Measurements from ENCODE around the gene MGMT. TPM values are rescaled to one million over a fixed set of nuclear protein-coding genes. Genes with fewer than 3 reads are reported as not detected.

MGMT gene
- total and polyA plus RNA-seq, 2 donors from 2014 or later, result 25.9 to 70.0 TPM

DNA sequence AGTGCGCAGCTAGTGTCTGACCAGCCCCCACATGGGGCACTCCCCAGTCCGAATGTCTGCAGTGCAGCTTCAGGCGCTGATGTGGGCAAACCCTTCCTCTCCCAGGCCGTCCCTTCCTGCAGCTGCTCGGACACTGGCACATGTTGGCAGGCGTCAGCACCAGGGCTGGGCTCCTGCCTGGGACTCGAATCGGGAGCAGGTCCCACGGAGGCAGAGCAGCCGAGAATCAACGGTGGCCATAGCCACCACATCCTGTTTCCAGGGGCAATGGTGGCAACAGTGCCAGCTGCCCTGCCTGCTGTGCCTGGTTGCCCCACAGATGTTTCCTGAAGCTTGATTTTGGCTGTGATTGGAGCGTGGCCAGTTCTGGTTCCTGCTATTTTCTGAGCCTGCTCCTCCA lies 65.8 kb downstream of the MGMT start:
- Histone ChIP-seq H3K27ac (ENCODE audit: low read depth in 2 of 2, low read length in 2 of 2) (no peak overlapping the region), H3K9ac (ENCODE audit: low read length in 3 of 3) (no peak overlapping the region), H3K36me3 (ENCODE audit: control insufficient read depth in 2 of 3, insufficient read depth in 3 of 3, low read length in 3 of 3) (peaks cover 0 to 3% (median 3%) of the 10 kb centered on the region in 3 donors), H3K4me1 (ENCODE audit: control insufficient read depth in 2 of 3, insufficient read depth in 2 of 3, low read depth in 1 of 3, low read length in 3 of 3) (peaks cover 0 to 26% (median 19%) of the 10 kb centered on the region in 3 donors), H3K9me3 (ENCODE audit: control insufficient read depth in 2 of 3, insufficient read depth in 1 of 3, low read length in 3 of 3) (no peaks in the 10 kb centered on the region), H3K27me3 (ENCODE audit: control insufficient read depth, insufficient read depth, low read length) (no peaks in the 10 kb centered on the region), H3K4me3 (ENCODE audit: low read length in 3 of 3) (no peak overlapping the region)
- intact Hi-C loops (cut with DNase I), result no loop called here
- DNase-seq (no peak), FAIRE-seq (no peak)
- TF ChIP-seq, protein P1, sequence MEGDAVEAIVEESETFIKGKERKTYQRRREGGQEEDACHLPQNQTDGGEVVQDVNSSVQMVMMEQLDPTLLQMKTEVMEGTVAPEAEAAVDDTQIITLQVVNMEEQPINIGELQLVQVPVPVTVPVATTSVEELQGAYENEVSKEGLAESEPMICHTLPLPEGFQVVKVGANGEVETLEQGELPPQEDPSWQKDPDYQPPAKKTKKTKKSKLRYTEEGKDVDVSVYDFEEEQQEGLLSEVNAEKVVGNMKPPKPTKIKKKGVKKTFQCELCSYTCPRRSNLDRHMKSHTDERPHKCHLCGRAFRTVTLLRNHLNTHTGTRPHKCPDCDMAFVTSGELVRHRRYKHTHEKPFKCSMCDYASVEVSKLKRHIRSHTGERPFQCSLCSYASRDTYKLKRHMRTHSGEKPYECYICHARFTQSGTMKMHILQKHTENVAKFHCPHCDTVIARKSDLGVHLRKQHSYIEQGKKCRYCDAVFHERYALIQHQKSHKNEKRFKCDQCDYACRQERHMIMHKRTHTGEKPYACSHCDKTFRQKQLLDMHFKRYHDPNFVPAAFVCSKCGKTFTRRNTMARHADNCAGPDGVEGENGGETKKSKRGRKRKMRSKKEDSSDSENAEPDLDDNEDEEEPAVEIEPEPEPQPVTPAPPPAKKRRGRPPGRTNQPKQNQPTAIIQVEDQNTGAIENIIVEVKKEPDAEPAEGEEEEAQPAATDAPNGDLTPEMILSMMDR (IDR thresholded peaks at IDR 0.05; ENCODE audit: borderline replicate concordance, extremely low read depth, insufficient read depth), result no peak

DNA sequence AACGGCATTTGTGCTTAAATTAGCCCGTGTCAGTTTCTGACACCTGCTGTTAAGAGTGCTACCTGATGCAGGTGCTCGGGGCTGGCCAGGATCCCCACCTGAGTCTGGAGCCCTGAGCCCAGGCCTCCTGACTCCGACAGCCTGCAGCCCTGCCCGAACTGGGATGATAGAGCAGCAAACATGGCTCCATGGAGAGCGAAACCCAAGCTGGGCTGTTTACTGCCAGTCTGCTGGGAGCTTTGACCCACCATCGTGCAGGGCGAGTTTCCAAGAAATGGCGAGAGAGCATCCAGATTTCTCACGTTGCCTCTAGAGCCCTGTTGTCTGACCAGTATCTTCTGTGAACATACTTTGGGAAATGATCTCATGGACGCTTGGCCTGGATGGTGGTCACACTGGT lies 66.2 kb downstream of the MGMT start:
- H3K36me3 ChIP-seq (ENCODE audit: control insufficient read depth in 2 of 3, insufficient read depth in 3 of 3, low read length in 3 of 3), result peaks cover 0 to 3% (median 3%) of the 10 kb centered on the region in 3 donors
- H3K27ac ChIP-seq (ENCODE audit: low read depth in 2 of 2, low read length in 2 of 2), result no peak overlapping the region
- TF ChIP-seq, protein P1 (IDR thresholded peaks at IDR 0.05; ENCODE audit: borderline replicate concordance, extremely low read depth, insufficient read depth), result no peak
- H3K9me3 ChIP-seq (ENCODE audit: control insufficient read depth in 2 of 3, insufficient read depth in 1 of 3, low read length in 3 of 3), result no peaks in the 10 kb centered on the region
- FAIRE-seq (no peak), DNase-seq (no peak)
- peaks cover 0 to 26% (median 19%) of the 10 kb centered on the region in 3 donors for H3K4me1 ChIP-seq (ENCODE audit: control insufficient read depth in 2 of 3, insufficient read depth in 2 of 3, low read depth in 1 of 3, low read length in 3 of 3)
- no peaks in the 10 kb centered on the region for H3K27me3 ChIP-seq (ENCODE audit: control insufficient read depth, insufficient read depth, low read length)
- intact Hi-C loops (cut with DNase I), result no loop called here
- H3K9ac ChIP-seq (ENCODE audit: low read length in 3 of 3), result no peak overlapping the region
- no peak overlapping the region for H3K4me3 ChIP-seq (ENCODE audit: low read length in 3 of 3)

DNA sequence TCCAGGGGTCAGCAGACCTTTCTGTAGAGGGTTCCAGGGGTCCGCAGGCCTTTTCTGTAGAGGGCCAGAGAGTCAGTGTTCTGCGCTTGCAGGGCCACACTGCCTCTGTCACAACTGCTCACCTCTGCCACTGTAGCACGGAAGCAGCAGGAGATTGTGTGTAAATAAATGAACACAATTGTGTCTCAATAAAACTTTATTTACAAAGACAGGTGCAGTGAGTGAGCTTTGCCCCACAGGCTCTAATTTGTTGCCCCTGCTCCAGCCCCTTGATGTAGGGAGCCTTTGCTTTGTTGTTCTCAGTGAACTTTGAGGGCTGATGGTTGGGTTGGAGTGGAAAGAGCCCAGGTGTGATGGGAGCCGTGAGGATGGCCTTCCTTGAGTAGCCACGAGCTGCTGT lies 67.8 kb downstream of the MGMT start:
- TF ChIP-seq, protein P1 (IDR thresholded peaks at IDR 0.05; ENCODE audit: borderline replicate concordance, extremely low read depth, insufficient read depth), result no peak
- Histone ChIP-seq H3K36me3 (ENCODE audit: control insufficient read depth in 2 of 3, insufficient read depth in 3 of 3, low read length in 3 of 3) (peaks cover 0 to 3% (median 3%) of the 10 kb centered on the region in 3 donors), H3K27ac (ENCODE audit: low read depth in 2 of 2, low read length in 2 of 2) (no peak overlapping the region), H3K4me3 (ENCODE audit: low read length in 3 of 3) (no peak overlapping the region), H3K4me1 (ENCODE audit: control insufficient read depth in 2 of 3, insufficient read depth in 2 of 3, low read depth in 1 of 3, low read length in 3 of 3) (peaks cover 0 to 26% (median 19%) of the 10 kb centered on the region in 3 donors), H3K9me3 (ENCODE audit: control insufficient read depth in 2 of 3, insufficient read depth in 1 of 3, low read length in 3 of 3) (no peaks in the 10 kb centered on the region), H3K9ac (ENCODE audit: low read length in 3 of 3) (no peak overlapping the region), H3K27me3 (ENCODE audit: control insufficient read depth, insufficient read depth, low read length) (no peaks in the 10 kb centered on the region)
- intact Hi-C loops (cut with DNase I), result no loop called here
- FAIRE-seq (no peak), DNase-seq (no peak)

DNA sequence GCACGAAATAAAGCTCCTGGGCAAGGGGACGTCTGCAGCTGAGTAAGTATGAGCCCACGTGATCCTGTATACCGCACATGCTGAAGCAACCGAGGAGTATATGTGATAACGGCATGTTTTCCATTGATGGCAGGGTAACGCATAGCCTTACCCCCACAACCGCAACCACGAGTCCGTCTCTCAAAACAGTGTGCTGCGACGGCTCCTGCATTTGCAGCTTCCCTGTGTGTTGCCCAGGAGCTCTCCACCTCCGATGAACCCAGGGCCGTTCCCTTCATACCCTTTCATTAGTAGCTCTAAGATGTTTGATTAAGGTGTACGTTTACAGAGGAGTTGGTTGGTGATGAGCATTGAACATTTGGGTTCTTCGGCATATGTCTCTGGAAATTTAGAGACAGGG lies 69.3 kb downstream of the MGMT start:
- Histone ChIP-seq H3K27ac (ENCODE audit: low read depth in 2 of 2, low read length in 2 of 2) (no peak overlapping the region), H3K4me1 (ENCODE audit: control insufficient read depth in 2 of 3, insufficient read depth in 2 of 3, low read depth in 1 of 3, low read length in 3 of 3) (peaks cover under 1 to 17% (median 11%) of the 10 kb centered on the region in 3 donors), H3K36me3 (ENCODE audit: control insufficient read depth in 2 of 3, insufficient read depth in 3 of 3, low read length in 3 of 3) (peaks cover 0 to 3% (median 3%) of the 10 kb centered on the region in 3 donors), H3K27me3 (ENCODE audit: control insufficient read depth, insufficient read depth, low read length) (no peaks in the 10 kb centered on the region), H3K9ac (ENCODE audit: low read length in 3 of 3) (no peak overlapping the region), H3K4me3 (ENCODE audit: low read length in 3 of 3) (no peak overlapping the region), H3K9me3 (ENCODE audit: control insufficient read depth in 2 of 3, insufficient read depth in 1 of 3, low read length in 3 of 3) (no peaks in the 10 kb centered on the region)
- no peak for FAIRE-seq
- TF ChIP-seq, protein P1 (IDR thresholded peaks at IDR 0.05; ENCODE audit: borderline replicate concordance, extremely low read depth, insufficient read depth), result no peak
- no peak for DNase-seq
- intact Hi-C loops (cut with DNase I), result no loop called here
